HG03060 (cell line): Measurements from ENCODE around the gene UBE2J2.

Experiments used
- ATAC-seq: cut with Tn5 transposase; IDR thresholded peaks from one replicate; pipeline ENCODE4 v1.9.1; 2021; ENCODE audit warnings: low read depth, moderate number of reproducible peaks; ENCODE audit not compliant: unreplicated experiment

UBE2J2 gene

DNA sequence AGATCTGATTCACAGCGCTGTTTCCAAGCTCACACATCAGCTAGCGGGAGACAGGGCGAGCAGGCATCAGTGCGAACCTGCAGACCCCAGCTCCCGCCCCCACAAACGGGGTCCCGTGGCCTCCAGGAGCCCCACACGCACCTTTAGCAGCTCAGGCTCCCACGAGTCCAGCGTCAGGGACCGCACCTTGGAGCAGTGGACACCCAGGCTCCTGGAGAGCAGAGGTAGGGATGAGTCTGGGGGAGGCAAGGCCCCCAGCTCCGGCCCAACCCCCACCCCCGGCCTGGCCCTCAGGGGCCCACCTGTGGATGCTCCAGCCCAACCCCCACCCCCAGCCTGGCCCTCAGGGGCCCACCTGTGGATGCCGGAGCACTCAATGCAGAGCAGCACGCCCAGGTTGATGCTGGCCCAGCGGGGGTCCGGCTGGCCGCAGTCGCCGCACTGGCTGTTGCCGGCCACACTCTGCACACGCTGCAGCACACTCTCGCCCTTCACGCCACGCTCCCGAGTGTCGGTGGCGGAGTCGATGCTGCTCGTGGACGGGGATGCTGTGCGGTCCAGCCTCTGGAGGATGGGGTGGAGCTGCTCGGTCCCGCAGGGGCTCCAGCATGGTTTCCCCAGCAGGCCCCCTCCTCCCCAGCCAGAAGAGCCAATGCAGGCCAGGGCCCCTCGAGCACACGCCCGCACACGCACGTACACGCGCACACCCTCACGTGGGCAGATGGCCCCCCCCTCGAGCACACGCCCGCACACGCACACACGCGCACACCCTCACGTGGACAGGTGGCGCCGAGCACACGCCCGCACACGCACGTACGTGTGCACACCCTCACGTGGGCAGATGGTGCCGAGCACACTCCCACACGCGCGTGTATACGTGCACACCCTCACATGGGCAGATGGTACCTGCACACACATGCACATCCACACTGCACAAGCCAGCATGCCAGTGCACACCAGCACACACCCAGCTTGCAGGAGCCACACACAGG, 22.7 kb upstream of the UBE2J2 start:
- ATAC-seq: no peak

DNA sequence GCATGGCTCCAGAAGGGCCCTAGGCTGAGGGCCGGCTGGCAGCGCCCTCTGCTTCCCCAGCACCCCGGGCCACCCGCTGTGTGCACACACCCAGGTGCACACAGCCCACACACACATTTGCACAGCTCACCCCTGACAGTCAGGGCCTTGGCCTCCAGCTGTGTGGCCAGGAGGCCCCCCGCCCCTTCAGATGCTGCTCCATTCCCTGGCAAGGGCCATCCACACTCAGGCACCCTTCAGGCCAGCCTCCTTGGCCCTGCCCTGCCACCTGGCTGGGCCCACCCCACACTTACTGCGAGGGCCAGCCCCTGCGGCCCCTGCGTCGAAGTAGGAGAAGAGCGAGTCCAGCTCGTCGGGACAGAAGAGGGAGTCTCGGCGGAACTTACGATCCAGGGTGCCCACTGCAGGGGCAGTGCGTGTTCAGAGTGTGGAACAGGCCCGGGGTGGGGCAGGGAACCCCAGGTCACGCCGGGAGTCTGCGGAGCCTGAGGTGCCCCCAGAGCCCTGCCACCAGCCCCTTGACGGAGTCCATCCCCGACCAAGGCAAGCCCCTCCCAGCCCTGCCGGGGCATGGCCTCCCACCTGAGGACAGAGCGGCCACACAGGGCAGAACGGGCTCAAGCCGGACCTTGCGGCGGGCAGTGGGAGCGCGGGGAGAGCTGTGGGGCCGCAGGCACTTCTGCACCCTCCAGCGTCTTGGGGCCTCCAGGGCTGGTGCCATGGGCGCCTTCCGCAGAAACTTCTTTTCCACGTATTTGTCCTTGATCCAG, 21.7 kb upstream of the UBE2J2 start:
- ATAC-seq: no peak

DNA sequence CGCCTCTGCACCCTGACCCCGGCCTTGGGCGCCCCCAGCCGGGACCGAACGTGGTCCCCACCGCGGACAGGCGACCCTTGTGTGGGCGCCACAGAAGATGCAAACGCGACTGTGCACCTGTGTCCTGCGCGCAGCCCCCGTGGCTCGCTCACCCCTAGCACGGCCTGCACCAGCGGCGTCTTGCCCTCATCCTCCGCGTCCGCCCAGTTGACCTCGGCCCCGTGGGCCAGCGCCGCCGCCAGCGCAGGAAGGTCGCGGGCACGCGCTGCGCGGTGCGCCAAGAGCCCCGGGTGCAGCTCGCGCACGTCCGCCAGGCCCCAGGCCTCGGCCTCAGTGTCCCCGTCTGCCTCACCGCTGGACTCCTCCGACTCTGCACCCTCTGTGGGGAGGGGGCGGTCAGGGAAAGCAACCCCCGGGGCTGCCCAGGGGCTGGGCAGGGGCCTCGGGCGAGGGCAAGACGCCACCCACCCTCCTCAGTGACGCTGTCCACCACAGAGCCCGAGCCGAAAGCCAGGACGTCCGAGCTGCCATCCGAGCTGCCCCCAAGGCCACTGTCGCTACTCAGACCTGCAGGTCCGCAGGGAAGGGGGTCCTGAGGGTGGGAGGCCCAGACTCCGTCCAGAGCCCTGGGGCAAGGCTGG, 20.7 kb upstream of the UBE2J2 start:
- no peak for ATAC-seq

DNA sequence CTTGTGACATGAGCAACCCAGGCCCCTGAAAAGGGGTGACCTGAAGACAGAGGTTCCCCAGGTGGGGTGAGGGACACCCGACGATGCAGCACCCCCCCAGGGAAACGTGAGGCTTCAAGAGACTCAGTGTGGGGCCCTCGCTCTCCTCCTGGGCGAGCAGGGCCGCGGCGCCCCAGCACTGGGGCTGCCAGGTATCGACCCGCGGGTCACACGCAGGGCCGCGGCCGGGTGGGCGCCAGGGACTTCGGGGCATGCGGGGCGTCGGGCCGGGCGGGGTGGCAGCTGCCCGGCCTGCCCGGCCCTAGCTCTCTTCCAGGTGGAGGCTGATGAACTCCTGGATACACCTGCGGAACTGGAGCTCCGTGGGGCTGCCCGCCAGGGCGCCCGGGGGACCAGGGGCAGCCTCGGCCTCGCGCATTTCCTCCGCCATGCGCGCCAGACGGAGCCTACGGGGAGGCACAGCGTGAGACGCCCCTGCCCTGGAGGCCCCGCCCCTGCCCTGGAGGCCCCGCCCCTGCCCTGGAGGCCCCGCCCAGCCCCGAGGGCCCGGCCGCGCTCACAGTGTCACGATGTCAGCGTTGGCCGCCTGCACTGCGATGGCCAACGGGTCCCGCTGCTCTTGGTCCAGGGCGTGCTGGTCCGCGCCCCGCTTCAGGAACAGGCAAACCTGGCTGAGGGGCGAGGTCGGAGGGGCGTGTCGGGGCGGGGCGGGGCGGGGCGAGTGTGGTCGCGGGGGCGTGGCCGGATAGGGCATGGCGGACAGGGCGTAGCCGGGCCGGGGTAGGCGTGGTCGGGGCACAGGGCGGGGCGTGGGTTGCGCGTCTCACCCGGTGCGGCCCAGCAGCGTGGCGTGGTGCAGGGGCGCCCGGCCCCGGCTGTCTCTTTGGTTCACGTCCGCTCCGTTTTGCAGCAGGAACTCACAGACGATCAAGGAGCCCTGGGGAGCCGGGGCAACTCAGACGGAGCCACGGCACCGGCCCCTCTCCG, 19.9 kb upstream of the UBE2J2 start:
- no peak for ATAC-seq

DNA sequence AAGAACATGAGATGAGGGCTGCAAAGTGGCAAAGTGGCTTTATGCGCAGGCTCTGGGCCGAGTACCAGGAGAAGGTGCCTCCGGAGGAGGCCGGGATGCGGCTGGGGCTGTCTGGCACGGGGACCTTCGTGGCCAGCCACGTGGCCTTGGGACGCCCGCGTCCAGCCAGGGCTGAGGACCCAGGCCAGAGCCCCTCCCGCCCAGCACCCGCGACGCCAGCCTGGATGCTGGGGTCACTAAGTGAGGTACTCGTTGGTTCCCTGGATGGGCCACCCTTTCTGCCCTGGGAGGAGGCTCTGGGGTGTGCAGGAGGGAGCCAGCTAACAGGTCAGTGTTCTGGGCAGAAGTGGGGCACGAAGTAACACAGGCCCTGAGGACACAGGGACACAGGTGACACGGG, 19.2 kb upstream of the UBE2J2 start:
- ATAC-seq: no peak

DNA sequence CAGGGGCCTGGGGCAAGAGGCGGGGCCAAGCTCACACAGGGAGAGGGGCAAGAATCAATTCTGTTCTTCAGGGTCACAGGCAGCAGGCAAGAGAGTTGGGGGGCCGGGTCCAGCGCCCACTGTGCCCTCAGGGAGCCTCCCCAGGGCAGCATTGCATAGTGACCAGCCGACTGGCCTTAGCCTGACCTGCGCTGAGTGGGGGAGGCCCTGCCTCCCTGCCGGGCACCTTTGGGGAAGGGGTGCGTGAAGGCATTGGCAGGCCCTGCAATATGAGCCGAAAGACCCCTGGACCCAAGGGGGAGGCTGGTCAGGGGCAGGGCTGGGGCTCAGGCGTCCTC, 18.8 kb upstream of the UBE2J2 start:
- ATAC-seq: no peak

DNA sequence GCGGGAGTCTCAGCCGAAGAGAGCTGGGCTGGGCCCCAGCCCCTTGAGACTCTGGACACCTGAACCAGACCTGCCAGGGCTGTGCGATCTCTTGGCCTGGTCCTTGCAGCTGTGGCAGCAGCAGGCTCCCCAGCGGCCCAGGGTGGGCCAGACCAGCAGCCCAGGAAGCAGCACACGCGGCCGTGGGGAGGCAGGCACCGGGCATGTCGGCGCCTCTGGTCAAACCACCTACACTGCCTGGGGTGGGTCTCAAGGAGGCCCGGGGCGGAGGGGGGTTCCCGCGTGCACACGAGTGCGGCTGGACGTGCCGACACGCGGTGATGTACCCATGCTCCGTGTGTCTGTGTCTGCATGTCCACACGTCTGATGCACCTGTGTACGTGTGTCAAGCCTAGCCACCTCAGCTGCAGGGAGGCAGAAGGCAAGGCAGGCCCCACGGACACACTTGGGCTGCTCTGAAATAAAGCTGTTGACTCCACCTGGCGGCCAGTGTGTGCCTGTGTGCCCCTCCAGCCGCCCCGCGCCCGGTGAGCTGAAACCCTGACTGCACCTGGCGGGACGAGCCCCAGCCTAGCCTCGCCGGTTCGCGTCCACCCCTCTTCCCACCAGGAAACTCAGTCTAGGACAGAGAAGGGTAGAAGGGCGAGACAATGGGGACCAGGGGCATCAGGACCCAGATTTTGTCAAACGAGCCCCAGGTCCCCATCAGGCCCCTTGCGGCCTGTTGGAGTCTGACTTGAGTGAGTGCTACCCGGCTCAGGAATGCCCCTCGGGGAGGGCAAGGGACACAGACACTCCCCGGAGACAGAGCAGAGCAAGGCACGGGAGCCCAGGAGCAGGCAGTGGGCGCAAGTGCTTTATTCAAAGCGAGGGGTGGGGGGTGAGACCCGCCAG, 18.1 kb upstream of the UBE2J2 start:
- ATAC-seq: no peak

DNA sequence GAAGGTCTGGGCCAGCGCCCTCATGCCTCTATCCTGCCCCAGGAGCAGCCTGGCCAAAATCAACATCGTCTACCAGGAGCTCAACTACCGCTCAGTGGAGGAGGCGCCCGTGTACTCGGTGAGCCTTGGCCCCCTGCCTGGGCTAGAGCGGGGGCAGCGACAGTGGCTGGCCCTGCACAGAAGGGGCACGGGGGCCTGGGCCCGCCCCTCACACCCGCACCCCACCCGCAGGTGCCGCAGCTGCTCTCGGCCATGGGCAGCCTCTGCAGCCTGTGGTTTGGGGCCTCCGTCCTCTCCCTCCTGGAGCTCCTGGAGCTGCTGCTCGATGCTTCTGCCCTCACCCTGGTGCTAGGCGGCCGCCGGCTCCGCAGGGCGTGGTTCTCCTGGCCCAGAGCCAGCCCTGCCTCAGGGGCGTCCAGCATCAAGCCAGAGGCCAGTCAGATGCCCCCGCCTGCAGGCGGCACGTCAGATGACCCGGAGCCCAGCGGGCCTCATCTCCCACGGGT, 17.4 kb upstream of the UBE2J2 start:
- no peak for ATAC-seq

DNA sequence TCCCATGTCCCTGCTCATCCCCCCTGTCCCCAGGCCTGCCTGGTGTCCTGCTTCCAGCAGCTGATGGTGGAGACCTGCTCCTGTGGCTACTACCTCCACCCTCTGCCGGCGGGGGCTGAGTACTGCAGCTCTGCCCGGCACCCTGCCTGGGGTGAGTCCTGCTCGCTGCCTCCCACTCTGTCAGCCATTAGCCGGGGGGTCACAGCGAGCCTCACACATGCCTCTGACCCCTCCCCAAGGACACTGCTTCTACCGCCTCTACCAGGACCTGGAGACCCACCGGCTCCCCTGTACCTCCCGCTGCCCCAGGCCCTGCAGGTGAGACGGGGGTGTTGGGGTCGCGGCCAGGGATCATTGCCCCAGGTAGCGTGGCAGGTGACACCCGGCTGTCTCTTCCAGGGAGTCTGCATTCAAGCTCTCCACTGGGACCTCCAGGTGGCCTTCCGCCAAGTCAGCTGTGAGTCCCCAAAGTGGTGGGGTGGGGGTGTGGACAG, 16.6 kb upstream of the UBE2J2 start:
- ATAC-seq: no peak

DNA sequence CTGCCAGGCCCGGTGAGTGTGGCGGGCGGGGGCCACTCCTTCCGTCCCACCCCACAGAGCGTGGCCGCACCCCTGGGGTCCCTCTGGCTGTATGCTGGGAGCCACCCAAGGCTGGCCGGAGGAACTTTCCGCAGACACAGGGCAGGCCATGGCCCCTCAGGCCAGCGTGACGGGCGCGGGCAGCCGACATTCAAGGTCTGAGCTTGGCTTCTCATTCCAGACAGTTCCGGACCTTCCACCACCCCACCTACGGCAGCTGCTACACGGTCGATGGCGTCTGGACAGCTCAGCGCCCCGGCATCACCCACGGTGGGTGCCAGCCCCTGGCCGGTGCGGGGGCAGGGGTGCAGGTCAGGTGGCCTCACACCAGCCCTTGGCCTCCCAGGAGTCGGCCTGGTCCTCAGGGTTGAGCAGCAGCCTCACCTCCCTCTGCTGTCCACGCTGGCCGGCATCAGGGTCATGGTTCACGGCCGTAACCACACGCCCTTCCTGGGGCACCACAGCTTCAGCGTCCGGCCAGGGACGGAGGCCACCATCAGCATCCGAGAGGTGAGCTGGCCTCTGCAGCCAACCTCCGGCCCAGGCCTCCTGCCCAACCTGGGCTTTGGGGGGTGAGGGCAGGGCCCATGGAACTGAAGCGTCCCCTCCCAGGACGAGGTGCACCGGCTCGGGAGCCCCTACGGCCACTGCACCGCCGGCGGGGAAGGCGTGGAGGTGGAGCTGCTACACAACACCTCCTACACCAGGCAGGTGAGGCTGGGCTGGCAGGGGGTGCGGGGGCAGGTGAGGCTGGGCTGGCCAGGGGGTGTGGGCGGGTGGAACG, 13.8 kb upstream of the UBE2J2 start:
- no peak for ATAC-seq

DNA sequence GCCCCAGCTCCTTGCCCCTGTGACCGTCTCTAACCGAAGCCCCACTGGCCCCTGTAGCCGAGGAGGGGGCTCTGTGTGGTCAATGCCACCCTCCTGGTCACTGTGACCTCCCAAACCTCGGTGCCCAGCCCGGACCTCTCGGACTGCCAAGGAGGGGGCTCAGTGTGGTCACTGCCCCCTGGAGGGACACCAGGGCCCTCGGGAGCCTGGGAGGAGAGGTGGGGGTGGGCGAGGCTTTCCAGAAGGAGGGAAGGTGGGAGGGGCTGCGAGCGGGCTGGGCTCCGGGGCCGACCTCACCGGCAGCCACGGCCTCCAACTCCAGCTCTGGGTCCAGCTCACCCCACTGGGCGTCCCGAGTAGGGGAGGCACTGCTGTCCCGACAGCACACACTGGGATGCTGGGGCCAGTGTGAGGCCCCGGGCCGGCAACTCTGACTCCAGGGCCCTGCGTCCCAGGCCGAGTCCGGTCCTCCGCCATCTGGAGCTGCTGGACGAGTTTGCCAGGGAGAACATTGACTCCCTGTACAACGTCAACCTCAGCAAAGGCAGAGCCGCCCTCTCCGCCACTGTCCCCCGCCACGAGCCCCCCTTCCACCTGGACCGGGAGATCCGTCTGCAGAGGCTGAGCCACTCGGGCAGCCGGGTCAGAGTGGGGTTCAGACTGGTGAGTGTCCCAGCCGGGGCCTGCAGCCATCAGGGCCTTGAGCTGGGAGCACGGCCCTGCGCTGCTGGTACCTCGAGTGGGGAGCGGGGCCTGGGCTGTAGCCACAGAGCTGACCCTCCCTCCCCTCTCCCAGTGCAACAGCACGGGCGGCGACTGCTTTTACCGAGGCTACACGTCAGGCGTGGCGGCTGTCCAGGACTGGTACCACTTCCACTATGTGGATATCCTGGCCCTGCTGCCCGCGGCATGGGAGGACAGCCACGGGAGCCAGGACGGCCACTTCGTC, 12.9 kb upstream of the UBE2J2 start:
- ATAC-seq: no peak

DNA sequence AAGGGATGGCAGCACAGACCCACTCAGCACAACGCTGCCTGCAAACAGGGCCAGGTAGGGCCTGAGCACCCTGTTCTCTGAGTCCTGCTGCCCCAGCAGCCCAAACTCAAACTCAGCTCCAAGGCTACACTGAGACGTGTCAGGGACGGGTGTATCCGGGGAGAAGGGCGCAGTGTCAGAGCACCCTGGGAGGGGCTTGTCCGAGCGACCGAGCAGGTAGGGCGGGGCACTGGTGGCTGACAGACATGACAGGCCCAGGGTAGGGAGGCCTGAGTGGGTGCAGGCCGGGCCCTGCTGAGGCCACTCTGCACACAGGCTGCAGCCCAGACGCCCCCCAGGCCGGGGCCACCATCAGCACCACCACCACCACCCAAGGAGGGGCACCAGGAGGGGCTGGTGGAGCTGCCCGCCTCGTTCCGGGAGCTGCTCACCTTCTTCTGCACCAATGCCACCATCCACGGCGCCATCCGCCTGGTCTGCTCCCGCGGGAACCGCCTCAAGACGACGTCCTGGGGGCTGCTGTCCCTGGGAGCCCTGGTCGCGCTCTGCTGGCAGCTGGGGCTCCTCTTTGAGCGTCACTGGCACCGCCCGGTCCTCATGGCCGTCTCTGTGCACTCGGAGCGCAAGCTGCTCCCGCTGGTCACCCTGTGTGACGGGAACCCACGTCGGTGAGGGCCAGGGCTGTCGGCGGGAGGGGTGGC, 12.1 kb upstream of the UBE2J2 start:
- ATAC-seq: no peak

DNA sequence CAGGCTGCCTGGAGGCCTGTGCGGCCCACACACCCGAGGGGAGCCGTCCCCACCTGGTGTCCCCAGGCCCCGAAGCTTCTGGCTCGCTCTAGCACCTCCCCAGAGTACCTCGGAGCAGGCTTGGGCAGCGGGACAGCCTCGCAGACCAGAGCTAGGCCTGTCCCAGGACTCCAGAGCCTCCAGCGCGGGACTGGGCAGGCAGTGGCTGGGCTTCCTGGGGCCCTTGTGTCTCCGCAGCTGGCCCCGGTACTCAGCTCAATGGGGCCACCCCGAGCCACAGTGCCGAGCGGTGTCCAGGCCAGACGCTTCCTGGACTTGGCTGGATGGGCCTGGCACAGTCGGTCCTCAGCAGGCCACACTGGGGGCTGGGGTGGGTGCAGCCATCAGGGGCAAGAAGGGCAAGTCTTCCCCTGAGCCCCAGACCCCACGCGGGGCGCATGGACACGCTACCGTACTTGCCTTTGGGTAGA, 11.5 kb upstream of the UBE2J2 start:
- ATAC-seq: no peak

DNA sequence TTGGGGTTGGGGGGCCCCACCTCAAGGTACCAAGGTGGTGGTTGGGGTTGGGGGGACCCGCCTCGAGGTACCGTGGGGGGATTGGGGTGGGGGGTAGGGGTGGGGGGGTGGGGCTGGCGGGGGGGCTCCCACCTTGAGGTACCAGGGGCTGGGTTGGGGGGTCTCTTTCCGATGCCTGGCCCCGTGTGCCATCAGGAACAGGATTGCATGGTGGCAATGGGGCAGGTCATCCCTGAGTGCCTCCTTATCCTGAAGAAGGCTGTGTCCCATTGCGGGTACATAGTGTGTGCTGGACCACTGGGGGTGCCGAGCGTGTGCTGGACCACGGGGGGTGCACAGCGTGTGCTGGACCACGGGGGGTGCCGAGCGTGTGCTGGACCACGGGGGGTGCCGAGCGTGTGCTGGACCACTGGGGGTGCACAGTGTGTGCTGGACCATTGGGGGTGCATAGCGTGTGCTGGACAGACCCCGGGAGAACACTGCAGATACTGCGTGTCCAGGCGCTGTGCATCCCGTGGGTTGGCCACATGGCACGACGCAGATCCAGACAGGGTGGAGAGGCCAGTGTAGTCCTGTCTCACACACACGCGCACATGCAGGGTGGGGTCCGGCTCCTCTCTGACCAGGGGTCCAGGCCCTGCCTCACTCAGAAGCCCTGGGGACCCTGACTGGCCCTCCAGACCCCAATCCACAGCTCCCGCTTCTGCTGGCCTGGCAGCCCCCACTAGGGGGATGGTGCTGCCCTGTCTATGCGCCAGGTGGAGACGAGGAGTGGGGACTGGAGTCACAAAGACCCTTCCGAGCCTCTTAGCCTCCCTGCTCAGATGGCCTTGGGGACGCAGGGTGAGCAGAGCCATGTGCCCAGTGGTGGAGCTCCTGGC, 10.8 kb upstream of the UBE2J2 start:
- ATAC-seq: no peak

DNA sequence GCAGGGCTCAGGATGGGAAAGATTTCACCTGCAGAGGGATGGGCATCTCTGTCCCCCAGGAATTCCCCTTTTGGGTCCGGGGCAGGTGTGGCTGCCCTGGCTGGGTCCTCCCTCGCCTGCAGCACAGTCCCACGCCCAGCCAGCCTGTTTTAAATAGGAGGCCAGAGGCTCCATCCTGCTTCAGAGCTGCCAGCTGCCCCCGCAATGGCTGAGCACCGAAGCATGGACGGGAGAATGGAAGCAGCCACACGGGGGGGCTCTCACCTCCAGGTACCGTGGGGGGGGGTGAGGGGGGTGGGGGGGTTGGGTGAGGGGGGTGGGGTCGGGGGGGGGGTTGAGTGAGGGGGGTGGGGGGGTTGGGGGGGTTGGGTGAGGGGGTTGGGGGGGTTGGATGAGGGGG, 10.2 kb upstream of the UBE2J2 start:
- ATAC-seq: no peak
